Activated CD8-positive, alpha-beta memory T cell treated with anti-CD3 and anti-CD28 coated beads, Interleukin-2, amount 10 ng/mL, durations not matched to agents 7 days and 5 days (primary cell): ENCODE results near the gene ANKRD12. TPM values are rescaled to one million over a fixed set of nuclear protein-coding genes. Genes with fewer than 3 reads are reported as not detected.

Source experiments
- ATAC-seq: fragments of 150-1000 bp; cut with Tn5 transposase; one replicate; pipeline ENCODE4 v1.10.0; 2021; ENCODE audit warnings: moderate library complexity
- CTCF ChIA-PET: fragments of 350-600 bp; sonication (Branson Sonifier 250); formaldehyde crosslinking; loops from one replicate; lab custom pipeline; 2021; ENCODE audit warnings: antibody characterized with exemption; lab: Charles Lee
- DNase-seq: peaks from one replicate; pipeline ENCODE4 v3.0.0-alpha.2; 2020
- H3K27ac Mint-ChIP-seq: one replicate; pipeline ENCODE4 v1.8.0; 2021; ENCODE audit warnings: mild to moderate bottlenecking, mixed read lengths
- H3K27me3 Mint-ChIP-seq: one replicate; pipeline ENCODE4 v1.8.0; 2021; ENCODE audit warnings: mixed read lengths
- H3K36me3 Mint-ChIP-seq: one replicate; pipeline ENCODE4 v1.8.0; 2021; ENCODE audit warnings: mild to moderate bottlenecking, mixed read lengths
- H3K4me1 Mint-ChIP-seq: one replicate; pipeline ENCODE4 v1.8.0; 2021; ENCODE audit warnings: mixed read lengths
- H3K4me3 Mint-ChIP-seq: one replicate; pipeline ENCODE4 v1.8.0; 2021; ENCODE audit warnings: mild to moderate bottlenecking, moderate library complexity, mixed read lengths
- H3K9me3 Mint-ChIP-seq: one replicate; pipeline ENCODE4 v1.8.0; 2022; ENCODE audit warnings: low read depth, mixed read lengths
- total RNA-seq, 2 experiments: library from RNA; stranded (reverse); gene quantifications; one replicate each; pipeline ENCODE4 v1.2.3, GENCODE V29; 2021

Gene ANKRD12
- total RNA-seq, 2 experiments from 2014 or later: 67.5 to 76.9 TPM

GRCh38 chr18:9281780-9282179 lies 145.2 kb downstream of the ANKRD12 start:
- H3K4me3 Mint-ChIP-seq: no peak overlapping the region
- DNase-seq (no peak), ATAC-seq (no peak)
- H3K36me3 Mint-ChIP-seq: peaks cover 47% of the 10 kb centered on the region
- H3K27ac Mint-ChIP-seq: no peak overlapping the region
- CTCF ChIA-PET: no interaction called here
- H3K4me1 Mint-ChIP-seq: no peaks in the 10 kb centered on the region
- H3K27me3 Mint-ChIP-seq: no peaks in the 10 kb centered on the region
- H3K9me3 Mint-ChIP-seq: no peaks in the 10 kb centered on the region

GRCh38 chr18:9283791-9284190 lies 147.2 kb downstream of the ANKRD12 start:
- CTCF ChIA-PET: no interaction called here
- Mint-ChIP-seq H3K27ac (no peak overlapping the region), H3K4me3 (no peak overlapping the region), H3K27me3 (no peaks in the 10 kb centered on the region), H3K36me3 (peaks cover 40% of the 10 kb centered on the region), H3K4me1 (no peaks in the 10 kb centered on the region), H3K9me3 (no peaks in the 10 kb centered on the region)
- ATAC-seq (no peak), DNase-seq (no peak)

- no peak overlapping the region for H3K27ac Mint-ChIP-seq
- H3K36me3 Mint-ChIP-seq: peaks cover 35% of the 10 kb centered on the region
- DNase-seq: no peak
- no peaks in the 10 kb centered on the region for H3K4me1 Mint-ChIP-seq
- H3K4me3 Mint-ChIP-seq: no peak overlapping the region
- ATAC-seq: no peak
- H3K27me3 Mint-ChIP-seq: no peaks in the 10 kb centered on the region
- peaks cover 5% of the 10 kb centered on the region for H3K9me3 Mint-ChIP-seq
- CTCF ChIA-PET: no interaction called here
Observed at GRCh38 chr18:9285604-9286003, 149.0 kb downstream of the ANKRD12 start.

GRCh38 chr18:9287036-9287435 lies 150.5 kb downstream of the ANKRD12 start:
- Mint-ChIP-seq H3K9me3 (peaks cover 5% of the 10 kb centered on the region), H3K27me3 (no peaks in the 10 kb centered on the region), H3K36me3 (peaks cover 26% of the 10 kb centered on the region), H3K27ac (no peak overlapping the region), H3K4me3 (no peak overlapping the region), H3K4me1 (no peaks in the 10 kb centered on the region)
- DNase-seq: no peak
- ATAC-seq: no peak
- CTCF ChIA-PET: no interaction called here

GRCh38 chr18:9289698-9290097 lies 153.1 kb downstream of the ANKRD12 start:
- H3K4me1 Mint-ChIP-seq: no peaks in the 10 kb centered on the region
- CTCF ChIA-PET: interaction anchor here (0.6 kb wide), 1 partner anchor 143 kb away, joined by 3 read pairs; no protein-coding TSS in a partner anchor
- DNase-seq (no peak), ATAC-seq (no peak)
- no peak overlapping the region for H3K4me3 Mint-ChIP-seq
- H3K9me3 Mint-ChIP-seq: peaks cover 19% of the 10 kb centered on the region
- H3K27ac Mint-ChIP-seq: no peak overlapping the region
- H3K27me3 Mint-ChIP-seq: no peaks in the 10 kb centered on the region
- peaks cover 22% of the 10 kb centered on the region for H3K36me3 Mint-ChIP-seq

- Mint-ChIP-seq H3K27me3 (no peaks in the 10 kb centered on the region), H3K27ac (no peak overlapping the region), H3K4me1 (no peaks in the 10 kb centered on the region), H3K9me3 (peaks cover 19% of the 10 kb centered on the region), H3K36me3 (peaks cover 22% of the 10 kb centered on the region), H3K4me3 (no peak overlapping the region)
- DNase-seq (no peak), ATAC-seq (no peak)
- CTCF ChIA-PET: no interaction called here
Observed at GRCh38 chr18:9290156-9290555, 153.6 kb downstream of the ANKRD12 start.

- Mint-ChIP-seq H3K27me3 (no peaks in the 10 kb centered on the region), H3K27ac (no peak overlapping the region), H3K36me3 (peaks cover 17% of the 10 kb centered on the region), H3K9me3 (peaks cover 22% of the 10 kb centered on the region), H3K4me3 (no peak overlapping the region), H3K4me1 (no peaks in the 10 kb centered on the region)
- no peak for ATAC-seq
- CTCF ChIA-PET: interaction anchor here (0.6 kb wide), 1 partner anchor 201 kb away, joined by 3 read pairs; no protein-coding TSS in a partner anchor
- no peak for DNase-seq
Observed at GRCh38 chr18:9292047-9292446, 155.5 kb downstream of the ANKRD12 start.

GRCh38 chr18:9293948-9294347 lies 157.4 kb downstream of the ANKRD12 start:
- Mint-ChIP-seq H3K9me3 (peaks cover 22% of the 10 kb centered on the region), H3K27me3 (no peaks in the 10 kb centered on the region), H3K4me1 (no peaks in the 10 kb centered on the region), H3K27ac (no peak overlapping the region), H3K36me3 (peaks cover 12% of the 10 kb centered on the region), H3K4me3 (no peak overlapping the region)
- DNase-seq (no peak), ATAC-seq (no peak)
- CTCF ChIA-PET: interaction anchor here (1.2 kb wide), 1 partner anchor 17 kb away, joined by 3 read pairs; no protein-coding TSS in a partner anchor

- no peak overlapping the region for H3K4me3 Mint-ChIP-seq
- CTCF ChIA-PET: no interaction called here
- H3K4me1 Mint-ChIP-seq: no peaks in the 10 kb centered on the region
- ATAC-seq (no peak), DNase-seq (no peak)
- no peaks in the 10 kb centered on the region for H3K27me3 Mint-ChIP-seq
- peaks cover 7% of the 10 kb centered on the region for H3K36me3 Mint-ChIP-seq
- no peak overlapping the region for H3K27ac Mint-ChIP-seq
- peaks cover 17% of the 10 kb centered on the region for H3K9me3 Mint-ChIP-seq
Observed at GRCh38 chr18:9296233-9297006, 159.8 kb downstream of the ANKRD12 start.

- H3K4me3 Mint-ChIP-seq: no peak overlapping the region
- H3K36me3 Mint-ChIP-seq: peaks cover 7% of the 10 kb centered on the region
- H3K4me1 Mint-ChIP-seq: no peaks in the 10 kb centered on the region
- H3K27ac Mint-ChIP-seq: no peak overlapping the region
- no peaks in the 10 kb centered on the region for H3K27me3 Mint-ChIP-seq
- ATAC-seq: no peak
- CTCF ChIA-PET: no interaction called here
- peaks cover 17% of the 10 kb centered on the region for H3K9me3 Mint-ChIP-seq
- no peak for DNase-seq
Observed at GRCh38 chr18:9297007-9297393, 160.4 kb downstream of the ANKRD12 start.

- H3K27me3 Mint-ChIP-seq: peaks cover 13% of the 10 kb centered on the region
Observed at GRCh38 chr18:9304388-9305070, 167.9 kb downstream of the ANKRD12 start.

GRCh38 chr18:9319333-9319732 lies 182.8 kb downstream of the ANKRD12 start:
- no peak overlapping the region for H3K4me3 Mint-ChIP-seq
- CTCF ChIA-PET: interaction anchor here (1.5 kb wide), 1 partner anchor 8 kb away, joined by 5 read pairs; no protein-coding TSS in a partner anchor
- no peak overlapping the region for H3K27ac Mint-ChIP-seq
- DNase-seq: no peak
- ATAC-seq: no peak
- H3K4me1 Mint-ChIP-seq: no peaks in the 10 kb centered on the region
- H3K27me3 Mint-ChIP-seq: peaks cover 8% of the 10 kb centered on the region
- H3K9me3 Mint-ChIP-seq: peaks cover 2% of the 10 kb centered on the region
- H3K36me3 Mint-ChIP-seq: no peaks in the 10 kb centered on the region

More at GRCh38 chr18:9304388-9305070, 167.9 kb downstream of the ANKRD12 start:
- ATAC-seq (no peak), DNase-seq (no peak)
- H3K36me3 Mint-ChIP-seq: no peaks in the 10 kb centered on the region
- H3K4me3 Mint-ChIP-seq: no peak overlapping the region
- CTCF ChIA-PET: no interaction called here
- no peak overlapping the region for H3K27ac Mint-ChIP-seq
- H3K4me1 Mint-ChIP-seq: no peaks in the 10 kb centered on the region
- peaks cover 12% of the 10 kb centered on the region for H3K9me3 Mint-ChIP-seq

GRCh38 chr18:9321017-9321452 lies 184.5 kb downstream of the ANKRD12 start:
- no peaks in the 10 kb centered on the region for H3K9me3 Mint-ChIP-seq
- H3K27ac Mint-ChIP-seq: no peak overlapping the region
- H3K4me1 Mint-ChIP-seq: no peaks in the 10 kb centered on the region
- H3K27me3 Mint-ChIP-seq: peaks cover 10% of the 10 kb centered on the region
- H3K36me3 Mint-ChIP-seq: no peaks in the 10 kb centered on the region
- DNase-seq: no peak
- no peak for ATAC-seq
- CTCF ChIA-PET: interaction anchor here (0.8 kb wide), 1 partner anchor 14 kb away, joined by 3 read pairs; no protein-coding TSS in a partner anchor
- no peak overlapping the region for H3K4me3 Mint-ChIP-seq
